Suppressor macrophage (primary cell): Measurements from ENCODE around the gene PWWP2A.
"Not testable (repeated sequence)": the region's sequence is repeated elsewhere in the genome, so short reads cannot be mapped to it uniquely, and the experiment has no call there.

Experiments
- DNase-seq, 4 experiments: peaks; one replicate each; pipeline ENCODE4 v3.0.0-alpha.2; 2020 to 2022

Gene PWWP2A

GRCh38 chr5:160071916-160072315 is 47.3 kb downstream of the PWWP2A start:
- no peak for DNase-seq

- peak; percentile 17 to 38 (median 26) for DNase-seq
Measured at GRCh38 chr5:160071516-160071915, 47.7 kb downstream of the PWWP2A start.

DNA sequence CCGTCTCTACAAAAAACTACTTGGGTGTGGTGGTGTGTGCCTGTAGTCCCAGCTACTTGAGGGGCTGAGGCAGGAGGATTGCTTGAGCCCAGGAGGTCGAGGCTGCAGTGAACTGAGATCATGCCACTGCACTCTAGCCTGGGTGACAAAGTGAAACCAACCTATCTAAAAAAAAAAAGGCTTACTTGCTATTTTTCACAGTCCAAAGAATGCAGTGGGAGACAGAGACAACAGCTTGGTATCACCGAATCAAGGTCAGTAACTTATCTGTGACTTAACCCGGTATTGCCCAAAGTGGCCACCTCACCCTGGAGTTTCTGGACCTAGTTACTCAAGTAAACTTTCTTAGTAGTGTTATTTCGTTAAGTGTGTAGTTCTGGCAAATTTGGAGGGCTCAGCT is 50.1 kb downstream of the PWWP2A start:
- not testable (repeated sequence) for DNase-seq

GRCh38 chr5:160064995-160065614 is 54.1 kb downstream of the PWWP2A start:
- no peak for DNase-seq

DNA sequence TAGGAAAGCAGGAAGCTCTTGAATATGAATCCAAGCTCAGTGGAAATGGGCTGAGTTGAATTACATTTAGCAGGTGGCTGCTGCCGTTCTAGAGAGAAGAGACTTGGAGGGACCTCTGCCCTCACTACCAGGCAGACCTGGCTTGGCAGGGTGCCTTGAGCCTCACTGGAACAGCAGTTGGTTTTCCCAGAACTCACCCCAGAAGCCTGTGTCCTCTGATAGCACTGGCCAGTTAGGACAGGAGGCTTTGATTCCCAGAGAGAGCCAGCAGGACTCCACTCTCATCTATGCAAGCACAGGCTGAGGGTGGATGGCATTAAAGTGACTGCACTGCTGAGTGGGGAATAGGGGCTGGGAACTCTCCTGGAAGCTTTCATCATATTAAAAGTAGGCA is 54.8 kb downstream of the PWWP2A start:
- no peak for DNase-seq

DNA sequence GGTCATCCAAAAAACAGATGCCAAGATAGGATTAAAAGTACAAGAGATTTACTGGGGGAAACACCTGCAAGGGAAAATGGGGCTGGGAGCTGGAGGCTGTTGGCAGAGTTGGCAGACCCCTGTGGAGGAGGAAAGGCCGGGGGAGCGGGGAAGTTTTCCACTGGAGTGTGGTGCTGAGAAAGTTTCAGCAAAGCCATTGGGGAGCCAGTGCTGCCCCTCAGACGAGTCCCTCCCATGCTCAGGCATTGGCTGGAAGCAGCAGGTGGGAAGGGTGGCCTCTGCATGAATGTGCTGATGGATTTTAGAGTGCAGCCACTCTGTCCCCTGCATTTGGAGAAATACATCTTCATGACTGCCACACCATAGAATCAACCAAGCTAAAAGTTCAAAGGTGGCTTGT is 57.5 kb downstream of the PWWP2A start:
- no peak for DNase-seq

DNA sequence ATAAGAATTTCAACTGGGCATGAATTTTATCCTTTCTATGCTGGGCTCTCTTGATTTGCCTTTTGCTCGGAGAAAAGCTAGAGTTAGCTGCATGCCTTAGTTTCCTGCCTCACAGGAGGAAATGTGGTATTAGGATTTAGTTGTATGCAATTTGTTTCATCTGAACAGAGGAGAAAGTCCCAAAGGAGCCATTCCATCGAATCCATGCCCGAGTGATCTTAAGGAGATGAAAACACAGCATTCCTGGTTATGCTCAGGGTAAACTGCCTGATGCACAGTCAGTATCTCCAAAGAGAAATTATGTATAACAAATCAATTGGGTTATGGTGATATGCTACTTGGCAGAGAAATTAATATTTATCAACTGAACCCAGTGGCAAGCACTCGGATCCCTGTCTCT is 59.2 kb downstream of the PWWP2A start:
- DNase-seq, result no peak

DNA sequence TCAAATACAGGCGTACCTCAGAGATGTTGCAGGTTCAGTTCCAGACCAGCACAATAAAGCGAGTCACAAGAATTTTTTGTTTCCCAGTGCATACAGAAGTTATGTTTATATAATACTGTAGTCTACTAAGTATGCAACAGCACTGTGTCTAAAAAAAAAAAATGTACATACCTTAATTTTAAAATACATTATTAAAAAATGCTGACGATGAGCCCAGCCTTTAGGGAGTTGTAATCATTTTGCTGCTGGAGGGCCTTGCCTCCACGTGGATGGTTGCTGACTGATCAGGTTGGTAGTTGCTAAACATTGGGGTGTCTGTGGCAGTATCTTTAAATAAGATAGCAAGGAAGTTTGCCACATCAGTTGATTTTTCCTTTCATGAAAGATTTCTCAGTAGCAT is 62.0 kb downstream of the PWWP2A start:
- no peak for DNase-seq

DNA sequence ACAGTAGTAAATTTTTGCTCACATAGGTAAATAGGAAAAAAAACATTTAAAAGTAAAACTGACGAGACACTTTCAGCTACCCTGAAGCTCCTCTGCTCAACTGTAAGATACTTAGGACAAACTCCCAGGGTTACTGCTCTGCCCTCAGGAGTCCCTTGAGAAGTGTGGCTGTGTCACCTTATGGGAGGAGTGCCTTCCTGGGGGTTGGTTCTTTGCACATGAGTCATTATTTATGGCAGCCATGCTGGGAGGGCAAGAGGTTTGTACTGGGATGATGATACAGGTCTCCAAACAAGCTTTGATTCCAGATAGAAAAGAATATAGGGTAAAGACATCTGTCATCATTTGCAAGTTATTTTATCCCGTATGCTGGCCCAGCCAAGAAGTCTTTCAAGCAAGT is 64.4 kb downstream of the PWWP2A start:
- DNase-seq, result no peak

- no peak for DNase-seq
Measured at GRCh38 chr5:160054047-160054446, 65.2 kb downstream of the PWWP2A start.

- no peak for DNase-seq
Measured at GRCh38 chr5:160049099-160049498, 70.2 kb downstream of the PWWP2A start.

GRCh38 chr5:160048131-160048530 is 71.1 kb downstream of the PWWP2A start:
- DNase-seq, result no peak

- DNase-seq, result no peak
Measured at GRCh38 chr5:160047423-160047822, 71.8 kb downstream of the PWWP2A start.

GRCh38 chr5:160044967-160045366 is 74.3 kb downstream of the PWWP2A start:
- peak; percentile 23 to 68 (median 40) for DNase-seq

GRCh38 chr5:160044391-160044804 is 74.9 kb downstream of the PWWP2A start:
- no peak for DNase-seq

DNA sequence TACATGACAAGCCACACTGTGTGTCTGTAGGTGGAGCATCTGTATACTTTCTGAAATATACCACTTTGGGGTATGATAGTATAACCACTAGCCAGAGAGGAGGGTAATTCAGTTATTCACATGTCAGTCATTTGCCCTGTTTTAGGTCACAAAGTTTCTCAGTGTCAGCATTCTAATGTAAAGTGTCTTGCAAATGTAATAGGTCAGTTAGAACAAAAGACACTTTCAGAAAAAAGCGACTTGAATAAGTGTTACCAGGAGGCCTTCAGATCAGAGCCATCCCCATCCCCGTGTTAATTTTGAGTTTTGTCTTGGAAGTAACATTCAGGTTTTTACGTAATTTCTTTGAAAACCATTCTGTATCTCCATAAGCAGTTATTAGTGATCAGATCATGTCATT is 76.6 kb downstream of the PWWP2A start:
- no peak for DNase-seq
